Mucosa of gallbladder (tissue), 1 donor: Measurements from ENCODE around the gene XPOT. TPM values are rescaled to one million over a fixed set of nuclear protein-coding genes. Genes with fewer than 3 reads are reported as not detected.

Source experiments
- DNase-seq: peaks from one replicate; pipeline ENCODE4 v3.0.0-alpha.2; 2020; ENCODE audit warnings: low spot score
- total RNA-seq: library from RNA; stranded (reverse); gene quantifications from one replicate; pipeline ENCODE4 v1.2.1, GENCODE V29; 2021
- donor health status: DM: no; HTN: no; CAD: no.

Gene XPOT
- total RNA-seq, 1 donor from 2014 or later, result 32.8 TPM

GRCh38 chr12:64466178-64466577 is 62.0 kb downstream of the XPOT start:
- DNase-seq, result no peak

GRCh38 chr12:64468966-64469365 is 64.8 kb downstream of the XPOT start:
- DNase-seq, result no peak

- no peak for DNase-seq
These were observed 65.4 kb downstream of the XPOT start for GRCh38 chr12:64469455-64470142.

- DNase-seq, result no peak
These were observed 66.3 kb downstream of the XPOT start for GRCh38 chr12:64470495-64470894.

- no peak for DNase-seq
These were observed 69.0 kb downstream of the XPOT start for GRCh38 chr12:64473176-64473575.

- no peak for DNase-seq
These were observed 71.3 kb downstream of the XPOT start for GRCh38 chr12:64475518-64475917.

GRCh38 chr12:64476844-64477243 is 72.7 kb downstream of the XPOT start:
- DNase-seq, result no peak

- DNase-seq, result no peak
These were observed 74.5 kb downstream of the XPOT start for GRCh38 chr12:64478661-64479060.

GRCh38 chr12:64480148-64480547 is 76.0 kb downstream of the XPOT start:
- no peak for DNase-seq

GRCh38 chr12:64486657-64487056 is 82.5 kb downstream of the XPOT start:
- DNase-seq, result no peak

GRCh38 chr12:64491718-64492117 is 87.5 kb downstream of the XPOT start:
- no peak for DNase-seq

GRCh38 chr12:64493513-64493912 is 89.3 kb downstream of the XPOT start:
- no peak for DNase-seq

- DNase-seq, result no peak
These were observed 91.0 kb downstream of the XPOT start for GRCh38 chr12:64494998-64495729.

GRCh38 chr12:64496839-64497400 is 92.7 kb downstream of the XPOT start:
- no peak for DNase-seq

GRCh38 chr12:64497484-64497883 is 93.3 kb downstream of the XPOT start:
- DNase-seq, result no peak

GRCh38 chr12:64497903-64498302 is 93.7 kb downstream of the XPOT start:
- DNase-seq, result no peak

GRCh38 chr12:64500394-64500793 is 96.2 kb downstream of the XPOT start:
- no peak for DNase-seq

Other genes with a start within 250 kb of the XPOT start
- gene KICS2, start 182.1 kb upstream of the XPOT start, total RNA-seq, result 6.8 TPM
- 0.52 TPM for gene C12orf56, start 13.6 kb upstream of the XPOT start, total RNA-seq
- 23.6 TPM for gene TBK1, start 47.7 kb downstream of the XPOT start, total RNA-seq
- 130 TPM for gene RASSF3, start 206.1 kb downstream of the XPOT start, total RNA-seq